Fibroblast of lung (primary cell): ENCODE measurements around the gene MBNL3. TPM values are rescaled to one million over a fixed set of nuclear protein-coding genes. Genes with fewer than 3 reads are reported as not detected.

Source experiments
- DNase-seq, 2 donors: peaks; one replicate each; pipeline versions ENCODE4 v3.0.0 to v3.0.0-alpha.2; 2010; ENCODE audit warnings: low read depth in 2 of 2
- H2AFZ ChIP-seq: 2 replicates; pipeline ENCODE4 v1.5.1; 2012; ENCODE audit warnings: low read length, control low read depth, inconsistent platforms
- H3K27ac ChIP-seq: 2 replicates; pipeline ENCODE4 v1.5.1; 2011; ENCODE audit warnings: low read length, control low read depth; ENCODE audit not compliant: insufficient read depth
- H3K27me3 ChIP-seq: 2 replicates; pipeline ENCODE4 v1.5.1; 2011; ENCODE audit warnings: mild to moderate bottlenecking, low read length; ENCODE audit not compliant: control insufficient read depth, insufficient read depth
- H3K36me3 ChIP-seq: 2 replicates; pipeline ENCODE4 v1.5.1; 2011; ENCODE audit warnings: low read length; ENCODE audit not compliant: control insufficient read depth, insufficient read depth
- H3K4me1 ChIP-seq: 2 replicates; pipeline ENCODE4 v1.5.1; 2011; ENCODE audit warnings: low read length; ENCODE audit not compliant: control insufficient read depth, insufficient read depth; ENCODE audit errors: extremely low read depth
- H3K4me2 ChIP-seq: 2 replicates; pipeline ENCODE4 v1.5.1; 2011; ENCODE audit warnings: low read length, control low read depth; ENCODE audit not compliant: insufficient read depth; ENCODE audit errors: extremely low read depth
- H3K4me3 ChIP-seq, 4 experiments: fragments of 200-600 bp in 1 of 4; sonication (generic) in 1 of 4; replicated peaks in 1 of 4; 2 replicates each; pipeline ENCODE4 v1.5.1; 2011 to 2016; ENCODE audit warnings: low read length in 4 of 4, low read depth in 3 of 4, mild to moderate bottlenecking in 3 of 4, control low read depth in 2 of 4, inconsistent platforms in 1 of 4, mixed read lengths in 1 of 4; ENCODE audit not compliant: insufficient read depth in 1 of 4; ENCODE audit errors: control extremely low read depth in 1 of 4
- H3K79me2 ChIP-seq: 2 replicates; pipeline ENCODE4 v1.5.1; 2012; ENCODE audit warnings: mild to moderate bottlenecking, low read length, inconsistent platforms; ENCODE audit not compliant: control insufficient read depth, insufficient read depth
- H3K9ac ChIP-seq: 2 replicates; pipeline ENCODE4 v1.5.1; 2011; ENCODE audit warnings: mild to moderate bottlenecking, low read length, control low read depth; ENCODE audit not compliant: insufficient read depth
- H3K9me3 ChIP-seq: 2 replicates; pipeline ENCODE4 v1.5.1; 2012; ENCODE audit warnings: low read depth, low read length; ENCODE audit not compliant: control insufficient read depth, insufficient read depth
- H4K20me1 ChIP-seq: 2 replicates; pipeline ENCODE4 v1.5.1; 2011; ENCODE audit warnings: low read length; ENCODE audit not compliant: control insufficient read depth, insufficient read depth; ENCODE audit errors: extremely low read depth
- EZH2 ChIP-seq: IDR thresholded peaks from 2 replicates; pipeline ENCODE4 v1.5.1; 2012; ENCODE audit warnings: low read length, control low read depth, mild to moderate bottlenecking; ENCODE audit errors: missing control alignments
- polyA plus RNA-seq, 2 donors: library from polyadenylated mRNA; depleted of rRNA in 1 of 2; stranded (reverse) in 1 of 2; unstranded in 1 of 2; fragments of >200 nt; gene quantifications; 2 replicates each; pipeline ENCODE4 v1.2.1, GENCODE V29; 2011 to 2012; ENCODE audit warnings: missing spikeins in 1 of 2
- total RNA-seq: library from RNA; depleted of rRNA; stranded (reverse); fragments of >200 nt; gene quantifications from 2 replicates; pipeline ENCODE4 v1.2.1, GENCODE V29; 2014
- TF ChIP-seq, protein P1 (sequence below), 2 donors: IDR thresholded peaks in 1 of 2; conservative IDR thresholded peaks in 1 of 2; 1 replicate in 1 of 2; 2 replicates in 1 of 2; pipeline ENCODE4 v1.5.1; 2011 to 2012; ENCODE audit warnings: low read length in 2 of 2, control low read depth in 1 of 2, inconsistent platforms in 1 of 2, low read depth in 1 of 2, mild to moderate bottlenecking in 1 of 2

Gene MBNL3
- total and polyA plus RNA-seq, 2 donors (not counting 1 experiment from before 2014, with no cell fraction given) = 2.6 to 4.5 TPM

DNA sequence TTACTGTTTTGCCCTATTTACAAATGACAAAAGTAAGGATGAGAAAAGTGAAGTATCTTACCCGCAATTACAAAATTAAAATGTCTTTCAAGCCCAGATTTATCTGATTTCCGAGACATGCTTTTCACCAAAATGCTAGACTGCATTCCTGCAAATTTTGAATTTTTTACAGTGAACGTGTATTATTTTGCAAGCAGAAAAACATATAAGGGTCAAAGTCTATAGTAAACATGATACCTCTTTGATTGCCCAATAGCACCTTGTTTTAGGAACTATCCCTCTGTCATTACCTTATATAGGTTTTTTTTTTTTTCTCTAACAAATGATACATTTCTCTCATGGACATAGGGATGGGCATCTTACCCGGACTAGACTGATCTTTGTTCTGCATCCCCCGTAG is 135.4 kb downstream of the MBNL3 start:
- Histone ChIP-seq H3K9ac (no peak overlapping the region), H2AFZ (no peak overlapping the region), H3K27me3 (no peaks in the 10 kb centered on the region), H3K4me2 (no peak overlapping the region), H3K9me3 (no peaks in the 10 kb centered on the region), H3K27ac (no peak overlapping the region), H3K4me1 (no peaks in the 10 kb centered on the region), H4K20me1 (no peaks in the 10 kb centered on the region), H3K4me3 (no peak overlapping the region), H3K36me3 (no peaks in the 10 kb centered on the region), H3K79me2 (no peaks in the 10 kb centered on the region)
- no peak for TF ChIP-seq EZH2
- TF ChIP-seq, protein P1, sequence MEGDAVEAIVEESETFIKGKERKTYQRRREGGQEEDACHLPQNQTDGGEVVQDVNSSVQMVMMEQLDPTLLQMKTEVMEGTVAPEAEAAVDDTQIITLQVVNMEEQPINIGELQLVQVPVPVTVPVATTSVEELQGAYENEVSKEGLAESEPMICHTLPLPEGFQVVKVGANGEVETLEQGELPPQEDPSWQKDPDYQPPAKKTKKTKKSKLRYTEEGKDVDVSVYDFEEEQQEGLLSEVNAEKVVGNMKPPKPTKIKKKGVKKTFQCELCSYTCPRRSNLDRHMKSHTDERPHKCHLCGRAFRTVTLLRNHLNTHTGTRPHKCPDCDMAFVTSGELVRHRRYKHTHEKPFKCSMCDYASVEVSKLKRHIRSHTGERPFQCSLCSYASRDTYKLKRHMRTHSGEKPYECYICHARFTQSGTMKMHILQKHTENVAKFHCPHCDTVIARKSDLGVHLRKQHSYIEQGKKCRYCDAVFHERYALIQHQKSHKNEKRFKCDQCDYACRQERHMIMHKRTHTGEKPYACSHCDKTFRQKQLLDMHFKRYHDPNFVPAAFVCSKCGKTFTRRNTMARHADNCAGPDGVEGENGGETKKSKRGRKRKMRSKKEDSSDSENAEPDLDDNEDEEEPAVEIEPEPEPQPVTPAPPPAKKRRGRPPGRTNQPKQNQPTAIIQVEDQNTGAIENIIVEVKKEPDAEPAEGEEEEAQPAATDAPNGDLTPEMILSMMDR (conservative IDR thresholded peaks at IDR 0.05 in 1 of 2, IDR thresholded peaks at IDR 0.05 in 1 of 2; ENCODE audit: low read depth in 1 of 2, low read length in 2 of 2) = no peak
- no peak for DNase-seq

DNA sequence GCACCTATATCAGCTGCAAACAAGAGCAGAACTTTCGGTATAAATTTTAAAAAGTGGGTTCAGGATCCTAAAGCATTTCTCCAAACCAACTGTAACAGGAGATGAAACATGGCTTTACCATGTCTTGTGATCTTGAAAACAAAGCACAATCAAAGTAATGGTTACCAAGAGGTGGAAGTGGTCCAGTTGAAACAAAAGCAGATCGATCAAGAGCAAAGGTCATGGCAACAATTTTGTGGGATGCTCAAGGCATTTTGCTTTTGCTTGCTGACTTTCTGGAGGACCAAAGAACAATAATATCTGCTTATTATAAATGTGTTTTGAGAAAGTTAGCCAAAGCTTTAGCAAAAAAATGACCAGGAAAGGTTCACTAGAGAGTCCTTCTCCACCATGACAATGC is 152.7 kb downstream of the MBNL3 start:
- no peak overlapping the region for H2AFZ ChIP-seq
- no peak overlapping the region for H3K4me3 ChIP-seq
- H3K9me3 ChIP-seq = no peaks in the 10 kb centered on the region
- no peak overlapping the region for H3K4me2 ChIP-seq
- no peak overlapping the region for H3K27ac ChIP-seq
- TF ChIP-seq, protein P1 (conservative IDR thresholded peaks at IDR 0.05 in 1 of 2, IDR thresholded peaks at IDR 0.05 in 1 of 2; ENCODE audit: low read depth in 1 of 2, low read length in 2 of 2) = no peak
- no peak for TF ChIP-seq EZH2
- H3K9ac ChIP-seq = no peak overlapping the region
- DNase-seq = no peak
- no peaks in the 10 kb centered on the region for H3K79me2 ChIP-seq
- H3K27me3 ChIP-seq = no peaks in the 10 kb centered on the region
- no peaks in the 10 kb centered on the region for H3K36me3 ChIP-seq
- no peaks in the 10 kb centered on the region for H3K4me1 ChIP-seq
- H4K20me1 ChIP-seq = no peaks in the 10 kb centered on the region

DNA sequence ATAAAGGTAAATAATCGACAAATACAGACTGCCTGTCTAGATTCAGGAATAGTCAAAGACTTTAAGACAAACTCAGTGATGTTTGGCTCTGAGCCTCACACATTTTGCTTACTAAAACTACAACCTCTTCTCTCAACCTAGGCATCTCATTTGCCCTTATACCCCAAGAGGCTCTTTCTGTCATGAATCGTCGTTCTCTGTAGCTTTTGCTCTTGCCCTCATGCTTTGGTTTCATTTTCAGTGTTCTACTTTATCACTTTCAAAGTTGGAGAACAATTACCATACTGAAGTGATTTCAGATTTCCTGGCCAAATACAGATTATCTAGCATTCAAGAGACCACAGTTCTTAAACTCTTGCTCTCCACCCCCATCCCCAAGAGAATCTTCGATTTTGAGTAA is 155.5 kb downstream of the MBNL3 start:
- TF ChIP-seq EZH2 = no peak
- TF ChIP-seq, protein P1 (conservative IDR thresholded peaks at IDR 0.05 in 1 of 2, IDR thresholded peaks at IDR 0.05 in 1 of 2; ENCODE audit: low read depth in 1 of 2, low read length in 2 of 2) = no peak
- no peak overlapping the region for H3K9ac ChIP-seq
- H3K27ac ChIP-seq = no peak overlapping the region
- DNase-seq = no peak
- no peak overlapping the region for H2AFZ ChIP-seq
- no peaks in the 10 kb centered on the region for H3K27me3 ChIP-seq
- H3K4me3 ChIP-seq = no peak overlapping the region
- no peaks in the 10 kb centered on the region for H3K36me3 ChIP-seq
- H3K4me1 ChIP-seq = no peaks in the 10 kb centered on the region
- no peaks in the 10 kb centered on the region for H3K9me3 ChIP-seq
- H4K20me1 ChIP-seq = no peaks in the 10 kb centered on the region
- no peaks in the 10 kb centered on the region for H3K79me2 ChIP-seq
- H3K4me2 ChIP-seq = no peak overlapping the region
